ENCODE data around the gene NINL. TPM values are rescaled to one million over a fixed set of nuclear protein-coding genes. Genes with fewer than 3 reads are reported as not detected.

Gene NINL
- total and polyA plus RNA-seq, 2 of the 8 experiments (the other 6 are each of a cell fraction or from before 2014, with no cell fraction given), result 15.3 to 30.0 TPM

DNA sequence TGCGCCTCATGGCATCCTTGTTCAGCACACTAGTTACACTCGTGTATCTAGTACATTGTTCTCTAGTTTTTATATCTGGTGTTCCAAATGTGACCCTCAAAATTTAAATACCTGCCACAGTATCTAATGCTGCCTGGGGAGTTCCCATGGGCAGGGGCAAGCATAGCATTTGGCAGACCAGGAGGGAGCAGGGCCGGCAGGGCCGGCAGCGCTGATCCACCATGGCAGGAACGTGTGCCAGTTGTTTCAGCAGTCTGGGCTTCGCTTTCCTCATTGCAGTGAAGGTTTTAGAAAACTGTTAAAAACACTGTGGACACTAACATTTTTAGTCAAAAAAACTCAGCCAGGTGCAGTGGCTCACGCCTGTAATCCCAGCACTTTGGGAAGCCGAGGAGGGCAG, 19.3 kb upstream of the NINL start:
- CTCF ChIA-PET (ENCODE audit: partially characterized antibody), result no interaction called here
- Histone ChIP-seq H3K27ac (ENCODE audit: low read depth, low read length) (no peak overlapping the region), H3K9me3 (ENCODE audit: insufficient read depth in 2 of 2, low read depth in 1 of 2, low read length in 1 of 2) (no peaks in the 10 kb centered on the region), H2BK5ac (ENCODE audit: low read depth, low read length) (no peak overlapping the region), H3K23ac (ENCODE audit: insufficient read length) (no peak overlapping the region), H3K9ac (replicated peaks in 1 of 4; ENCODE audit: extremely low read depth in 1 of 4, low read depth in 3 of 4, low read length in 3 of 4) (no peak overlapping the region), H3K27me3 (replicated peaks in 1 of 4; ENCODE audit: control insufficient read depth in 3 of 4, extremely low read depth in 1 of 4, insufficient read depth in 3 of 4, low read length in 3 of 4) (no peaks in the 10 kb centered on the region), H2BK12ac (ENCODE audit: low read depth, low read length) (no peak overlapping the region), H4K20me1 (replicated peaks in 1 of 2; ENCODE audit: control insufficient read depth in 1 of 2, insufficient read depth in 2 of 2, low read length in 2 of 2) (peaks cover 0 to 5% of the 10 kb centered on the region in 2 experiments), H3K4me3 (ENCODE audit: extremely low read depth in 1 of 4, insufficient read depth in 2 of 4, low read depth in 3 of 4, low read length in 4 of 4) (no peak overlapping the region), H3K4ac (replicated peaks; ENCODE audit: insufficient read length, low read depth, low read length) (no peak overlapping the region), H3K56ac (replicated peaks; ENCODE audit: insufficient read length, low read depth, low read length) (no peak overlapping the region), H2BK120ac (replicated peaks; ENCODE audit: low read depth, low read length) (no peak overlapping the region), H4K8ac (ENCODE audit: extremely low read depth, insufficient read depth, low read length) (no peak overlapping the region), H2BK15ac (ENCODE audit: low read length) (no peak overlapping the region), H2AK5ac (ENCODE audit: low read depth, low read length) (no peak overlapping the region), H4K5ac (ENCODE audit: insufficient read length, low read depth, low read length) (no peak overlapping the region), H2AFZ (ENCODE audit: low read length) (no peak overlapping the region), H2BK20ac (ENCODE audit: low read length) (no peak overlapping the region), H3K79me1 (ENCODE audit: low read depth, low read length) (no peaks in the 10 kb centered on the region), H3K4me2 (ENCODE audit: insufficient read depth in 1 of 2, low read depth in 2 of 2, low read length in 2 of 2) (no peak overlapping the region), H3K79me2 (ENCODE audit: control insufficient read depth in 1 of 2, insufficient read depth in 2 of 2, low read length in 2 of 2) (no peaks in the 10 kb centered on the region), H3K4me1 (replicated peaks in 1 of 4; ENCODE audit: control insufficient read depth in 3 of 4, insufficient read depth in 4 of 4, low read length in 3 of 4) (no peaks in the 10 kb centered on the region; a peak in 1 of 7 replicates), H3K18ac (ENCODE audit: extremely low read depth, low read length) (no peak overlapping the region), H3K36me3 (ENCODE audit: control insufficient read depth in 2 of 4, insufficient read depth in 4 of 4, low read length in 3 of 4) (no peaks in the 10 kb centered on the region), H3K14ac (ENCODE audit: insufficient read length) (no peak overlapping the region), H3K23me2 (ENCODE audit: low read depth, low read length) (peaks cover 7% of the 10 kb centered on the region; the same call in 1 of the 2 replicates), H4K91ac (replicated peaks; ENCODE audit: insufficient read length, low read length) (no peak overlapping the region)
- FAIRE-seq (no peak), DNase-seq (ENCODE audit: low read depth in 1 of 2, low spot score in 2 of 2) (no peak)
- TF ChIP-seq, protein P1, sequence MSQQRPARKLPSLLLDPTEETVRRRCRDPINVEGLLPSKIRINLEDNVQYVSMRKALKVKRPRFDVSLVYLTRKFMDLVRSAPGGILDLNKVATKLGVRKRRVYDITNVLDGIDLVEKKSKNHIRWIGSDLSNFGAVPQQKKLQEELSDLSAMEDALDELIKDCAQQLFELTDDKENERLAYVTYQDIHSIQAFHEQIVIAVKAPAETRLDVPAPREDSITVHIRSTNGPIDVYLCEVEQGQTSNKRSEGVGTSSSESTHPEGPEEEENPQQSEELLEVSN (IDR thresholded peaks at IDR 0.05), result no peak
- no peak for TF ChIP-seq MAFK (IDR thresholded peaks at IDR 0.05; ENCODE audit: low read depth, low read length)
- TF ChIP-seq CEBPB (IDR thresholded peaks at IDR 0.05; ENCODE audit: low read depth, low read length), result no peak
- no peak for TF ChIP-seq SUZ12 (IDR thresholded peaks at IDR 0.05; ENCODE audit: low read length)
- TF ChIP-seq BACH1 (IDR thresholded peaks at IDR 0.05; ENCODE audit: low read length), result no peak
- no peak for TF ChIP-seq SIN3A (conservative IDR thresholded peaks at IDR 0.05 in 1 of 2, IDR thresholded peaks at IDR 0.05 in 1 of 2; ENCODE audit: low read depth in 1 of 2, low read length in 2 of 2)
- POLR2A ChIA-PET (ENCODE audit: partially characterized antibody), result interaction anchor here (1.4 kb wide), 1 partner anchor 10 kb away, joined by 3 read pairs; no protein-coding TSS in a partner anchor
- WGBS, 2 experiments (ENCODE audit: extremely low coverage in 1 of 2, insufficient coverage in 1 of 2, insufficient read length in 1 of 2, insufficient replicate concordance in 2 of 2, low coverage in 1 of 2, low lambda C conversion rate in 2 of 2, missing lambda C conversion rate in 1 of 2), result 90% methylated on average over 9 of the region's 9 CpGs; no CpG with 5 or more reads in 1 of the 2 experiments
